ENCODE results near the gene MAP4K4.

MAP4K4 gene

DNA sequence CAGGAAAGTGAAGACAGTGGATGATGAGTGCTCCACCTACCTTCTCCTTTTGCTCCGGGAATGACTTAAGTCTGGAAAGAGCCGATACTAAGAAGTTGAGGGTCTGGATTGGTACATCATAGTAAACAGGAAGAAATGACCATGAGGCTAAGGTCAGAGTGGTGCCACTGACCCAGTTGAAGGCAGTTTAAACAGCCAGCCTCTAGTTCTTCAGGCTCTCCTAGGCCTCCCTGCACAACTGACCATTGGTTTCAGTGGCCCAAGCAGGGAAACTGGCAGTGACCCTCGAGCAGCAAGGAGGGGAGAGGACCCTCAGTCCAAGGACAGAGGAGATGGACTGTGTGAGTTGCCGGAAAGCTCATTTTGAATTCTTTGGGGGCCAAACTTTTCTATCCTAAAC is 119.1 kb downstream of the MAP4K4 start:
- no peak overlapping the region for H4K8ac ChIP-seq (ENCODE audit: low read depth, low read length)
- H3K79me1 ChIP-seq (ENCODE audit: low read length): peaks cover 27% of the 10 kb centered on the region
- no peak overlapping the region for H2AK5ac ChIP-seq (ENCODE audit: low read length)
- H4K5ac ChIP-seq (ENCODE audit: low read length): no peak overlapping the region
- peaks cover 68% of the 10 kb centered on the region for H3K79me2 ChIP-seq (ENCODE audit: control insufficient read depth, insufficient read depth, low read length)
- WGBS (ENCODE audit: extremely low coverage, insufficient coverage, low lambda C conversion rate): no CpG with 5 or more reads among the region's 4 CpGs
- no peak overlapping the region for H3K4me3 ChIP-seq (ENCODE audit: low read length)
- no peak overlapping the region for H3K27ac ChIP-seq (ENCODE audit: low read depth, low read length)
- no peak overlapping the region for H2BK5ac ChIP-seq (ENCODE audit: low read length)
- H3K36me3 ChIP-seq (ENCODE audit: control insufficient read depth, insufficient read depth, low read length): no peaks in the 10 kb centered on the region
- peaks cover 7% of the 10 kb centered on the region for H3K4me1 ChIP-seq (ENCODE audit: control insufficient read depth, low read depth, low read length)
- no peak overlapping the region for H3K4me2 ChIP-seq (ENCODE audit: low read length)
- H3K23ac ChIP-seq (ENCODE audit: low read length): no peak overlapping the region
- no peak for DNase-seq
- no peak overlapping the region for H3K18ac ChIP-seq (ENCODE audit: low read length)
- no peak overlapping the region for H3K56ac ChIP-seq (ENCODE audit: low read length)
- H2BK15ac ChIP-seq (replicated peaks; ENCODE audit: low read depth): no peak overlapping the region
- no peak overlapping the region for H2BK120ac ChIP-seq (ENCODE audit: low read depth, low read length)
- no peak overlapping the region for H3K9ac ChIP-seq (ENCODE audit: low read length)
- no peaks in the 10 kb centered on the region for H3K27me3 ChIP-seq (ENCODE audit: insufficient read depth, low read length, poor library complexity)
- no peak overlapping the region for H3K4ac ChIP-seq (ENCODE audit: low read depth, low read length)

- no peak overlapping the region for H2AK5ac ChIP-seq (ENCODE audit: low read length)
- no peak overlapping the region for H3K27ac ChIP-seq (ENCODE audit: low read depth, low read length)
- H3K36me3 ChIP-seq (ENCODE audit: control insufficient read depth, insufficient read depth, low read length): no peaks in the 10 kb centered on the region
- H3K79me2 ChIP-seq (ENCODE audit: control insufficient read depth, insufficient read depth, low read length): peaks cover 60% of the 10 kb centered on the region
- no peak overlapping the region for H3K4ac ChIP-seq (ENCODE audit: low read depth, low read length)
- no peak overlapping the region for H2BK15ac ChIP-seq (replicated peaks; ENCODE audit: low read depth)
- H4K8ac ChIP-seq (ENCODE audit: low read depth, low read length): no peak overlapping the region
- H3K4me1 ChIP-seq (ENCODE audit: control insufficient read depth, low read depth, low read length): peaks cover 7% of the 10 kb centered on the region
- peaks cover 24% of the 10 kb centered on the region for H3K79me1 ChIP-seq (ENCODE audit: low read length)
- no peak overlapping the region for H2BK120ac ChIP-seq (ENCODE audit: low read depth, low read length)
- WGBS (ENCODE audit: extremely low coverage, insufficient coverage, low lambda C conversion rate): 100% methylated on average over 2 of the region's 6 CpGs
- no peak overlapping the region for H3K9ac ChIP-seq (ENCODE audit: low read length)
- H2BK5ac ChIP-seq (ENCODE audit: low read length): no peak overlapping the region
- H3K4me2 ChIP-seq (ENCODE audit: low read length): no peak overlapping the region
- no peak for DNase-seq
- no peak overlapping the region for H3K56ac ChIP-seq (ENCODE audit: low read length)
- H3K18ac ChIP-seq (ENCODE audit: low read length): no peak overlapping the region
- no peak overlapping the region for H3K4me3 ChIP-seq (ENCODE audit: low read length)
- H3K23ac ChIP-seq (ENCODE audit: low read length): no peak overlapping the region
- no peak overlapping the region for H4K5ac ChIP-seq (ENCODE audit: low read length)
- no peaks in the 10 kb centered on the region for H3K27me3 ChIP-seq (ENCODE audit: insufficient read depth, low read length, poor library complexity)
These were observed 120.0 kb downstream of the MAP4K4 start for GRCh38 chr2:101817481-101817880.

GRCh38 chr2:101818531-101819451 is 121.3 kb downstream of the MAP4K4 start:
- Histone ChIP-seq H3K79me2 (ENCODE audit: control insufficient read depth, insufficient read depth, low read length) (peaks cover 63% of the 10 kb centered on the region), H3K56ac (ENCODE audit: low read length) (no peak overlapping the region), H2BK120ac (ENCODE audit: low read depth, low read length) (no peak overlapping the region), H3K27me3 (ENCODE audit: insufficient read depth, low read length, poor library complexity) (no peaks in the 10 kb centered on the region), H4K8ac (ENCODE audit: low read depth, low read length) (no peak overlapping the region), H3K79me1 (ENCODE audit: low read length) (peaks cover 22% of the 10 kb centered on the region), H4K5ac (ENCODE audit: low read length) (no peak overlapping the region), H3K4me2 (ENCODE audit: low read length) (no peak overlapping the region), H2BK5ac (ENCODE audit: low read length) (no peak overlapping the region), H2AK5ac (ENCODE audit: low read length) (no peak overlapping the region), H3K4me1 (ENCODE audit: control insufficient read depth, low read depth, low read length) (peaks cover 5% of the 10 kb centered on the region), H2BK15ac (replicated peaks; ENCODE audit: low read depth) (no peak overlapping the region), H3K23ac (ENCODE audit: low read length) (no peak overlapping the region), H3K4me3 (ENCODE audit: low read length) (no peak overlapping the region), H3K27ac (ENCODE audit: low read depth, low read length) (no peak overlapping the region), H3K36me3 (ENCODE audit: control insufficient read depth, insufficient read depth, low read length) (no peaks in the 10 kb centered on the region), H3K4ac (ENCODE audit: low read depth, low read length) (no peak overlapping the region), H3K18ac (ENCODE audit: low read length) (no peak overlapping the region), H3K9ac (ENCODE audit: low read length) (no peak overlapping the region)
- DNase-seq: no peak
- no CpG with 5 or more reads among the region's 1 CpG for WGBS (ENCODE audit: extremely low coverage, insufficient coverage, low lambda C conversion rate)

- no peak overlapping the region for H3K56ac ChIP-seq (ENCODE audit: low read length)
- H3K4me2 ChIP-seq (ENCODE audit: low read length): no peak overlapping the region
- H3K79me1 ChIP-seq (ENCODE audit: low read length): peaks cover 23% of the 10 kb centered on the region
- no peaks in the 10 kb centered on the region for H3K27me3 ChIP-seq (ENCODE audit: insufficient read depth, low read length, poor library complexity)
- H3K9ac ChIP-seq (ENCODE audit: low read length): no peak overlapping the region
- no peak overlapping the region for H2BK5ac ChIP-seq (ENCODE audit: low read length)
- H2BK15ac ChIP-seq (replicated peaks; ENCODE audit: low read depth): no peak overlapping the region
- no CpG with 5 or more reads among the region's 4 CpGs for WGBS (ENCODE audit: extremely low coverage, insufficient coverage, low lambda C conversion rate)
- no peak overlapping the region for H4K5ac ChIP-seq (ENCODE audit: low read length)
- H4K8ac ChIP-seq (ENCODE audit: low read depth, low read length): no peak overlapping the region
- H3K36me3 ChIP-seq (ENCODE audit: control insufficient read depth, insufficient read depth, low read length): no peaks in the 10 kb centered on the region
- no peak overlapping the region for H2AK5ac ChIP-seq (ENCODE audit: low read length)
- H3K4ac ChIP-seq (ENCODE audit: low read depth, low read length): no peak overlapping the region
- H3K4me1 ChIP-seq (ENCODE audit: control insufficient read depth, low read depth, low read length): peaks cover 5% of the 10 kb centered on the region
- H2BK120ac ChIP-seq (ENCODE audit: low read depth, low read length): no peak overlapping the region
- H3K23ac ChIP-seq (ENCODE audit: low read length): no peak overlapping the region
- peaks cover 55% of the 10 kb centered on the region for H3K79me2 ChIP-seq (ENCODE audit: control insufficient read depth, insufficient read depth, low read length)
- DNase-seq: peak; percentile 54
- no peak overlapping the region for H3K18ac ChIP-seq (ENCODE audit: low read length)
- H3K27ac ChIP-seq (ENCODE audit: low read depth, low read length): no peak overlapping the region
- H3K4me3 ChIP-seq (ENCODE audit: low read length): no peak overlapping the region
These were observed 123.0 kb downstream of the MAP4K4 start for GRCh38 chr2:101820519-101820918.

GRCh38 chr2:101821059-101821805 is 123.7 kb downstream of the MAP4K4 start:
- Histone ChIP-seq H3K4ac (ENCODE audit: low read depth, low read length) (no peak overlapping the region), H2BK120ac (ENCODE audit: low read depth, low read length) (no peak overlapping the region)

More at GRCh38 chr2:101821059-101821805, 123.7 kb downstream of the MAP4K4 start:
- Histone ChIP-seq H3K79me1 (ENCODE audit: low read length) (peaks cover 20% of the 10 kb centered on the region), H3K79me2 (ENCODE audit: control insufficient read depth, insufficient read depth, low read length) (peaks cover 48% of the 10 kb centered on the region), H3K56ac (ENCODE audit: low read length) (no peak overlapping the region), H2AK5ac (ENCODE audit: low read length) (no peak overlapping the region), H3K36me3 (ENCODE audit: control insufficient read depth, insufficient read depth, low read length) (no peaks in the 10 kb centered on the region), H3K9ac (ENCODE audit: low read length) (no peak overlapping the region), H3K23ac (ENCODE audit: low read length) (no peak overlapping the region), H4K5ac (ENCODE audit: low read length) (no peak overlapping the region), H3K27ac (ENCODE audit: low read depth, low read length) (no peak overlapping the region), H3K4me1 (ENCODE audit: control insufficient read depth, low read depth, low read length) (peaks cover 5% of the 10 kb centered on the region), H3K4me2 (ENCODE audit: low read length) (no peak overlapping the region), H4K8ac (ENCODE audit: low read depth, low read length) (no peak overlapping the region), H3K18ac (ENCODE audit: low read length) (no peak overlapping the region), H2BK15ac (replicated peaks; ENCODE audit: low read depth) (no peak overlapping the region), H3K4me3 (ENCODE audit: low read length) (no peak overlapping the region), H3K27me3 (ENCODE audit: insufficient read depth, low read length, poor library complexity) (no peaks in the 10 kb centered on the region), H2BK5ac (ENCODE audit: low read length) (no peak overlapping the region)
- DNase-seq: no peak
- no CpG with 5 or more reads among the region's 3 CpGs for WGBS (ENCODE audit: extremely low coverage, insufficient coverage, low lambda C conversion rate)
